GM18951 (cell line): ENCODE measurements around the gene IDI2.
"Not testable (repeated sequence)": the region's sequence is repeated elsewhere in the genome, so short reads cannot be mapped to it uniquely, and the experiment has no call there.

Source experiments
- POLR2A ChIP-seq: IDR thresholded peaks from 4 replicates; pipeline ENCODE4 v1.6.1; 2011; ENCODE audit warnings: mild to moderate bottlenecking; ENCODE audit not compliant: insufficient read length, insufficient read depth; ENCODE audit errors: extremely low read depth
- in situ Hi-C: fragments of 300-500 bp; cut with MboI; formaldehyde crosslinking; loops from one replicate; pipeline ENCODE4 v1.12.0; 2022; ENCODE audit warnings: low sequenced_read_pairs, mixed read lengths, inconsistent platforms; ENCODE audit not compliant: unreplicated experiment

IDI2 gene

GRCh38 chr10:1025683-1026082, at the start of gene IDI2:
Gene IDI2 (minus strand): TSS chr10:1025859. CDS start chr10:1024723, 1,136 bp downstream.
- TF ChIP-seq POLR2A = no peak
- in situ Hi-C loops = no loop called here

GRCh38 chr10:1074748-1075308, 49.2 kb upstream of the IDI2 start:
- TF ChIP-seq POLR2A = no peak
- in situ Hi-C loops = loop anchor here (25.0 kb wide), 1 partner anchor 563 kb away; no protein-coding TSS in a partner anchor

GRCh38 chr10:1074052-1074747, 48.5 kb upstream of the IDI2 start:
- in situ Hi-C loops = no loop called here
- no peak for TF ChIP-seq POLR2A

GRCh38 chr10:1070919-1071318, 45.3 kb upstream of the IDI2 start:
- in situ Hi-C loops = no loop called here
- no peak for TF ChIP-seq POLR2A

GRCh38 chr10:1068380-1069361, 43.0 kb upstream of the IDI2 start:
- TF ChIP-seq POLR2A = no peak
- in situ Hi-C loops = no loop called here

- in situ Hi-C loops = not testable (repeated sequence)
Observed at GRCh38 chr10:1066734-1067133, 41.1 kb upstream of the IDI2 start.

GRCh38 chr10:1064964-1065247, 39.2 kb upstream of the IDI2 start:
- no peak for TF ChIP-seq POLR2A
- in situ Hi-C loops = no loop called here

GRCh38 chr10:1063232-1063865, 37.7 kb upstream of the IDI2 start:
- TF ChIP-seq POLR2A = no peak
- in situ Hi-C loops = no loop called here

GRCh38 chr10:1061930-1062774, 36.5 kb upstream of the IDI2 start:
- in situ Hi-C loops = no loop called here
- no peak for TF ChIP-seq POLR2A

GRCh38 chr10:1059902-1060301, 34.2 kb upstream of the IDI2 start:
- in situ Hi-C loops = no loop called here
- TF ChIP-seq POLR2A = no peak

GRCh38 chr10:1058017-1058416, 32.4 kb upstream of the IDI2 start:
- in situ Hi-C loops = no loop called here
- TF ChIP-seq POLR2A = no peak

- in situ Hi-C loops = no loop called here
- TF ChIP-seq POLR2A = no peak
Observed at GRCh38 chr10:1057106-1057657, 31.5 kb upstream of the IDI2 start.
